SJCRH30 (cell line): ENCODE results near the gene LMNB1. TPM values are rescaled to one million over a fixed set of nuclear protein-coding genes. Genes with fewer than 3 reads are reported as not detected.
"Not testable (repeated sequence)": the region's sequence is repeated elsewhere in the genome, so short reads cannot be mapped to it uniquely, and the experiment has no call there.

Experiments
- DNase-seq, 2 experiments: peaks; one replicate each; pipeline ENCODE4 v3.0.0-alpha.2; 2015 to 2020
- H3K27ac ChIP-seq: fragments of 250-450 bp; sonication (Bioruptor Pico); 2 replicates; pipeline ENCODE4 v1.5.1; 2020; ENCODE audit warnings: mild to moderate bottlenecking, moderate library complexity
- H3K27me3 ChIP-seq: fragments of 250-450 bp; sonication (Bioruptor Pico); 2 replicates; pipeline ENCODE4 v1.5.1; 2020; ENCODE audit warnings: mild to moderate bottlenecking, moderate library complexity
- H3K36me3 ChIP-seq: fragments of 250-450 bp; sonication (Bioruptor Pico); 2 replicates; pipeline ENCODE4 v1.5.1; 2020; ENCODE audit warnings: mild to moderate bottlenecking, moderate library complexity
- H3K4me1 ChIP-seq: fragments of 250-450 bp; sonication (Bioruptor Pico); 2 replicates; pipeline ENCODE4 v1.5.1; 2020; ENCODE audit warnings: mild to moderate bottlenecking, moderate library complexity
- H3K4me3 ChIP-seq: fragments of 250-450 bp; sonication (Bioruptor Pico); 2 replicates; pipeline ENCODE4 v1.5.1; 2020; ENCODE audit warnings: mild to moderate bottlenecking, moderate library complexity
- H3K9me3 ChIP-seq: fragments of 250-450 bp; sonication (Bioruptor Pico); replicated peaks from 2 replicates; pipeline ENCODE4 v1.5.1; 2020; ENCODE audit warnings: mild to moderate bottlenecking, moderate library complexity
- total RNA-seq: library from RNA; depleted of rRNA; stranded (reverse); fragments of >200 nt; shearing (Covaris generic); gene quantifications from 2 replicates; pipeline ENCODE4 v1.2.3, GENCODE V29; 2014

LMNB1 gene
- total RNA-seq, 1 experiment from 2014 or later: 259 TPM

- Histone ChIP-seq H3K4me1 (peaks cover 15% of the 10 kb centered on the region), H3K36me3 (peaks cover 5% of the 10 kb centered on the region; the same call in 1 of the 2 replicates), H3K27me3 (no peaks in the 10 kb centered on the region), H3K4me3 (no peak overlapping the region), H3K9me3 (0 out of 2 replicates have a peak, but pooled peaks cover 4% of the 10 kb centered on the region), H3K27ac (no peak overlapping the region)
- no peak for DNase-seq
These were observed 74.6 kb downstream of the LMNB1 start for GRCh38 chr5:126851501-126852011.

GRCh38 chr5:126852091-126852571, 75.2 kb downstream of the LMNB1 start:
- Histone ChIP-seq H3K9me3 (0 out of 2 replicates have a peak, but pooled peaks cover 4% of the 10 kb centered on the region), H3K36me3 (peaks cover 5% of the 10 kb centered on the region; the same call in 1 of the 2 replicates), H3K4me3 (no peak overlapping the region), H3K4me1 (peaks cover 10% of the 10 kb centered on the region), H3K27ac (no peak overlapping the region), H3K27me3 (no peaks in the 10 kb centered on the region)
- DNase-seq: no peak

DNA sequence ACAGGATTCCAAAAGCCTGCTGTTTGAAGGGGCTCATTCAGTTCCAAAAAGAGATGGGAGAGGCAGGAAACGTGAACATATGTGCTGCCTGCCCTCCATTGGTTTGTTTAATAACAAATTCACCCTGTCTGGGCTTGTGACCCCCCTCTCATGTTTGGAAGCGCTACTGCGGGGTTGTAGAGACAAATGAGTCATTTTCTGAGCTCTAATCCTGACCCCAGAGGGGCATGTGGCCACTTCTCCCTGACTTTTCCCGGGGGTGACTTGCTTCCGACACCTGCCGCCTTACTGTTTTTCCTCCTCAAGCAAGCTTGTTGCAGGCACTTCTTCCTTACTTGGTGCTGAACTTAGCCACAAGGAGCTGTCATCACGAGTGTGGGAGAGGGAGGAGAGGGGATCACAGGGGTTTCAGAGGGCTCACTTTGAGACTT, 75.9 kb downstream of the LMNB1 start:
- Histone ChIP-seq H3K4me1 (peaks cover 2% of the 10 kb centered on the region), H3K27me3 (no peaks in the 10 kb centered on the region), H3K36me3 (peaks cover 5% of the 10 kb centered on the region; the same call in 1 of the 2 replicates), H3K27ac (no peak overlapping the region), H3K4me3 (no peak overlapping the region), H3K9me3 (0 out of 2 replicates have a peak, but pooled peaks cover 4% of the 10 kb centered on the region)
- DNase-seq: no peak

DNA sequence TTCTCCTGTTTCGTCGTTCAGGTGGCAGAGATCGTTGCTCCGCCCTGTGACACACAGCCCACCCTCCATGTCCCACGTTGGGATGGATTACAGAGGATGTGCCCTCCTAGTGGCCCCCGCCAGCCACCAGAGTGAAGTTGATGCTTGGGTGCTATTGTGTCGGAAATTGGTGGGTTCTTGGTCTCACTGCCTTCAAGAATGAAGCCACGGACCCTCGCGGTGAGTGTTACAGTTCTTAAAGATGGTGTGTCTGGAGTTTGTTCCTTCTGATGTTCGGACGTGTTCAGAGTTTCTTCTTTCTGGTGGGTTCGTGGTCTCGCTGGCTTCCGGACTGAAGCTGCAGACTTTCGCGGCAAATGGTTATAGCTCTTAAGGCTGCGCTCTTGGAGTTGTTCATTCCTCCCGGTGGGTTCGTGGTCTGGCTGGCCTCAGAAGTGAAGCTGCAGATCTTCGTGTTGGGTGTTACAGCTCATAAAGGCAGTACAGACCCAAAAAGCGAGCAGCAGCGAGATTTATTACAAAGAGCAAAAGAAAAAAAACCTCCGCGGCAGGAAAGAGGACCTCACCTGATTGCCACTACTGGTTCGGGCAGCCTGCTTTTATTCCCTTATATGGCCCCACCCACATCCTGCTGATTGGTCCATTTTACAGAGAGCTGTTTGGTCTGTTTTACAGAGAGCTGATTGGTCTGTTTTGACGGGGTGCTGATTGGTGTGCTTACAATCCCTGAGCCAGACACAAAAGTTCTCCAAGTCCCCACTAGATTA, 76.8 kb downstream of the LMNB1 start:
- not testable (repeated sequence) for H3K4me3 ChIP-seq, H3K4me1 ChIP-seq, H3K27me3 ChIP-seq, H3K9me3 ChIP-seq, H3K27ac ChIP-seq, H3K36me3 ChIP-seq, DNase-seq

GRCh38 chr5:126854526-126855110, 77.7 kb downstream of the LMNB1 start:
- Histone ChIP-seq H3K4me1 (peaks cover 2% of the 10 kb centered on the region), H3K27ac (peak overlapping the region; percentile 80), H3K4me3 (no peak overlapping the region), H3K36me3 (peaks cover 5% of the 10 kb centered on the region; the same call in 1 of the 2 replicates), H3K9me3 (0 out of 2 replicates have a peak, but pooled peaks cover 4% of the 10 kb centered on the region), H3K27me3 (no peaks in the 10 kb centered on the region)
- no peak for DNase-seq

GRCh38 chr5:126855266-126855665, 78.3 kb downstream of the LMNB1 start:
- DNase-seq: peak; percentile 79 to 89
- H3K27ac ChIP-seq: peak overlapping the region; percentile 80
- H3K27me3 ChIP-seq: no peaks in the 10 kb centered on the region
- H3K36me3 ChIP-seq: peaks cover 5% of the 10 kb centered on the region; the same call in 1 of the 2 replicates
- 0 out of 2 replicates have a peak, but pooled peaks cover 4% of the 10 kb centered on the region for H3K9me3 ChIP-seq
- no peak overlapping the region for H3K4me3 ChIP-seq
- peaks cover 2% of the 10 kb centered on the region for H3K4me1 ChIP-seq

DNA sequence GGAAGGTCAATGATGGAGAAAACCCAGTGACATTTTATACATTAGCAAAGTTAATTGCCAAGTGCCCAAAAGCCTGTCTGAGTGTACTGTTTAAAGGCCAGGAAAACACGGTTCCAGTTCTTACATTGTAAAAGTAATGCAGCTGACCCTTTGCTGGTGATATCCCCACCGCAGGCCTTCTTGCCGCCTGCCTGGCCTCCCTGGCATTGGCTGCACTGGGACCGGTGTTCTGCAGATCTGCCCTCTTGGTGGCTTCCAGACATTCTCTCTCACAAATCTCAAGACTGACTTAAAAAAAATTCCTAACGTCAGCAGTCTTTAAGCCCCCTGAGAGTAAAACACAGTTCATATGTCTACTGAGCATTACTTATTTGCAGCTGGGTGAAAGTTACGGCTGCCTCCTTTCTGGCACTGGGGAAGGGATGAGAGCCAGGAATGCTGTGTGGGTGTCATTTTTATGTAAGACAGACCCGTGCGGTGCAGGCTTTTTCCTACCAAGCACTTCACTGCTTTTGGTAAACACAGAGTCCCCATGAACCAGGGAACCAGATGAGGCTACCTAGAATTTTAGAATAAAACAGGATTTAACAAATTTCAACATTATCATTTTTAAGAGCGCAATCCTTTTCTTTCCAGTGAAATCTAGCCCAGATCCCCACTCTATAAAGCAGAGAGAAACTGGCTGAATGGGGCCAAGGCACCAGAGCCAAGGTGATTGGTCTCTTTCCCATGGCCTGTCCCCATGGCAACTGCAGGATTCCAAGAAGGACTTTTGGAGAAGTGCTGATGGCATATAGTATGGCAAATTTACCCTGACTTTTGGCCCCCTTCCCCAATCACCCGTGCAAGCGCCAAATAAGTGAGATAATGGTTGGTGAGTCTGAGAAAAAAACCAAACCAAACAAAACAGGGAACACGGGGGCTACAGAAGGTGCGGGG, 80.8 kb downstream of the LMNB1 start:
- no peak overlapping the region for H3K27ac ChIP-seq

DNA sequence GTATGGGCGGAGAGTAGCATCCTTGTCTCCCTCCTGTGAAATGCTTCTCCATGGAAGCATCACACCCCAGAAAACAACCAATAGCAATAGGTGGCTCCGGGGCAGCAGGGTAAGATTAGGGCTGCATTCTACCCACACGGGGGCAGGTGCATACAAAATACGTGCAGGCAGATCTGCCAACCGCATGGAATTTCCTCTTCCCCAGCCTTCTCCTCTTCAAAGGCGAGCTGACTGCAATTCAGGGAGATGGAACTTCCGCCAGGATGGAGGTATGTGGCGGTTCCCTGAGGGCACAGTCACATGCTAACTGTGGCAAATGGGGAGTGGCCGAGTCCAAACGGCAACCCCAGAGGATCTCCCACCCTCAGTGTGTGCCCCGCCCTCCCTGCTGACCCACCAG, 81.5 kb downstream of the LMNB1 start:
- peaks cover 2% of the 10 kb centered on the region for H3K4me1 ChIP-seq
- H3K4me3 ChIP-seq: no peak overlapping the region
- no peak overlapping the region for H3K27ac ChIP-seq
- peaks cover 5% of the 10 kb centered on the region; the same call in 1 of the 2 replicates for H3K36me3 ChIP-seq
- DNase-seq: no peak
- H3K9me3 ChIP-seq: 0 out of 2 replicates have a peak, but pooled peaks cover 4% of the 10 kb centered on the region
- H3K27me3 ChIP-seq: no peaks in the 10 kb centered on the region

More for the DNA sequence above, 80.8 kb downstream of the LMNB1 start:
- Histone ChIP-seq H3K9me3 (0 out of 2 replicates have a peak, but pooled peaks cover 4% of the 10 kb centered on the region), H3K4me1 (peaks cover 2% of the 10 kb centered on the region), H3K27me3 (no peaks in the 10 kb centered on the region), H3K4me3 (no peak overlapping the region), H3K36me3 (peaks cover 5% of the 10 kb centered on the region; the same call in 1 of the 2 replicates)
- no peak for DNase-seq

DNA sequence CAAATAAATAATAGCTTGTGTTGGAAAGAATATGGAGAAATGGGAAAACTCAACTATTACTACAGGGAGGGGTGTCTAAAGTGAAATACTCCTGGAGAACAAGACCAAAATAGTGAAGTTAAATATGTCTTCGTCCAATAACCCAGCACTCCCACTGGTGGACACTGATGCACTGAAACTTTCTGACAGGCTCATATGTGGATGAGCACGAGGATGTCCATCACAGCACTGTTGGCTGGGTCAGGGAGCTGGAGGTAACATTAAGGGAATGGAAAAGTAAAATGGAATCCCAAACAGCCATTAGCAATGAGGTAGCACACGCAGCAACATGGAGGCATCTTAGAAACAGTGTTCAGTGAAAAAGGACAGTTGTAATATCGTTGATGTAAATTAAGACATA, 86.5 kb downstream of the LMNB1 start:
- H3K27ac ChIP-seq: no peak overlapping the region
- no peak for DNase-seq
- peaks cover 2% of the 10 kb centered on the region; the same call in 1 of the 2 replicates for H3K36me3 ChIP-seq
- H3K27me3 ChIP-seq: no peaks in the 10 kb centered on the region
- no peaks in the 10 kb centered on the region for H3K9me3 ChIP-seq
- H3K4me1 ChIP-seq: no peaks in the 10 kb centered on the region
- no peak overlapping the region for H3K4me3 ChIP-seq

DNA sequence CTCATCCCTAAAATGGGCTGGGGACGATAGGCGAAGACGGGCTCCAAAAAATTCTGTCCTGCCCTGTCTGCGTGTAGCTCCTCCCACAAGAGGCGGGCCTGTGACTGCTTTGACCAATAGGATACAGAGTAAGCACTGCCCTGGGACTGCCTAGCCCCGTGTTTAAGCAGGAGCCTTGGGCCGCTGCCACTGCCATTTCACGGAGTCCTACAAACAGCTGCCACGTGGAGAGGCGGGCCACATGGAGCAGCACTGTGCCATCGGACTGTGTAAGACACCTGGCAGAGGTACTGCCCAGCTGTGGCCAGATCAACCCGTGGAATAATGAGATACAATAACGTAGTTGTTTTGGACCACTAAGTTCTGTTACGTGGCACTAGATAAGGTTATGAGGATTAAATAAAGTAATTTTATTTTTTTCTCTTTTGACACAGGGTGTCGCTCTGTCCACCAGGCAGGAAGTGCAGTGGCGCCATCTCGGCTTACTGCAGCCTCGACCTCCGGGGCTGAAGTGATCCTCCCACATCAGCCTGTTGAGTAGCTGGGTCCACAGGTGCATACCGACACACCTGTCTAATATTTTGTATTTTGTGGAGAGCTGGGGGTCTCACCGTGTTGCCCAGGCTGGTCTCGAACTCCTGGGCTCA, 87.2 kb downstream of the LMNB1 start:
- Histone ChIP-seq H3K27me3 (no peaks in the 10 kb centered on the region), H3K9me3 (no peaks in the 10 kb centered on the region), H3K4me1 (no peaks in the 10 kb centered on the region), H3K27ac (no peak overlapping the region), H3K36me3 (peaks cover 2% of the 10 kb centered on the region; the same call in 1 of the 2 replicates), H3K4me3 (no peak overlapping the region)
- DNase-seq: peak; percentile 25 to 32

- H3K27ac ChIP-seq: no peak overlapping the region
- H3K27me3 ChIP-seq: no peaks in the 10 kb centered on the region
- peaks cover 6% of the 10 kb centered on the region; the same call in 1 of the 2 replicates for H3K36me3 ChIP-seq
- H3K4me1 ChIP-seq: no peaks in the 10 kb centered on the region
- H3K4me3 ChIP-seq: no peak overlapping the region
- no peak for DNase-seq
- H3K9me3 ChIP-seq: no peaks in the 10 kb centered on the region
These were observed 88.4 kb downstream of the LMNB1 start for GRCh38 chr5:126865299-126865698.

DNA sequence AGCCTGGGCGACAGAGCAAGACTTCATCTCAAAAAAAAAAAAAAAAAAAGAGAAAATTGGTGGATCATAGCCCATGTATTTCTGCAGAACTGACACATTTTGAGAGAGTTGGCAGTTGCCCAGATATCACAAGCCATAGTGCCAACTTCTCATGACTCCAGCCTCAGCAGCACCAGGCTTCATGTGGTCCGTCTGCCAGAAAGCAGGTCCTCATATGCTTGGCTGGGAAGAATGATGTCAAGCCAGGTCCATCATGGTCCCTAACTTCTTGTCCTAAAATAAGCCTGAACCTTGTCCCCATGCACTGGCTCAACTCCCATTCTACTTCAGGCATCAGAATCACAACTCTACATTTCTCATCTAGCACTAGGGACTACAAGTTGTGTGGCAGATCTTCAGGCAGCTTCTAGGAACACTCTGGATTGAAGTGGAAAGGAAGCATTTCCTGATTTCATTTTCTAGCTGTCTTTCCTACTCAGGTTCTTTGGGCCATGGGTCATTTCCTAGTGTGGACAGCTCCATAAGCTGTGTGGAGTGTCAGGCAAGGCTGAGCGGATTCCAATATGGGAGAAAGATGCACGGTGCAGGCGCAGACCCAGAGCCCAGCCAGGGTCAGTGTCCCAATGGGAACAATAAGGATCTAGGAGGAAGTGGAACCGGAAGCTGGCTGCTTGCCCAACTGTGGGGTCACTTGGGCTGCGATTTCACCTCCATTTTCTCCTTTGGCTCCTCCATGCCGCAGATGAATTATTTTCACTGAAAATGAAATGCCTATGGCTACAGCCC, 90.1 kb downstream of the LMNB1 start:
- no peaks in the 10 kb centered on the region for H3K9me3 ChIP-seq
- H3K4me3 ChIP-seq: no peak overlapping the region

More for the DNA sequence above, 90.1 kb downstream of the LMNB1 start:
- DNase-seq: no peak
- H3K36me3 ChIP-seq: peaks cover 11% of the 10 kb centered on the region; the same call in 1 of the 2 replicates
- H3K4me1 ChIP-seq: no peaks in the 10 kb centered on the region
- H3K27ac ChIP-seq: no peak overlapping the region
- no peaks in the 10 kb centered on the region for H3K27me3 ChIP-seq
